HepG2 (cell line): ENCODE results near the gene IRAK2. TPM values are rescaled to one million over a fixed set of nuclear protein-coding genes. Genes with fewer than 3 reads are reported as not detected.

Experiments used
- ADNP ChIP-seq: sonication (generic); formaldehyde crosslinking; IDR thresholded peaks from 2 replicates; pipeline ENCODE4 v1.4.0; 2020; ENCODE audit warnings: missing genetic modification reagents
- ATF4 ChIP-seq, 2 experiments: fragments of 450-650 bp in 1 of 2; sonication (generic) in 1 of 2; formaldehyde crosslinking; IDR thresholded peaks; 2 replicates each; pipeline versions ENCODE4 v1.5.0 to v1.8.0; 2020 to 2022; ENCODE audit warnings: mild to moderate bottlenecking in 1 of 2, missing genetic modification reagents in 1 of 2
- CHCHD3 ChIP-seq: sonication (generic); formaldehyde crosslinking; IDR thresholded peaks from 2 replicates; pipeline ENCODE4 v1.8.0; 2022; ENCODE audit warnings: mild to moderate bottlenecking, missing genetic modification reagents, moderate library complexity
- NKX3-1 ChIP-seq: sonication (generic); formaldehyde crosslinking; IDR thresholded peaks from 2 replicates; pipeline ENCODE4 v1.5.0; 2020; ENCODE audit warnings: missing genetic modification reagents
- PHF20 ChIP-seq: sonication (generic); formaldehyde crosslinking; IDR thresholded peaks from 2 replicates; pipeline ENCODE4 v1.5.0; 2020; ENCODE audit warnings: mild to moderate bottlenecking, missing genetic modification reagents
- RAD51 ChIP-seq: fragments of 450-650 bp; IDR thresholded peaks from 2 replicates; pipeline ENCODE4 v1.6.1; 2016; ENCODE audit warnings: borderline replicate concordance
- RBFOX2 ChIP-seq: fragments of 200-400 bp; formaldehyde crosslinking; IDR thresholded peaks from 2 replicates; pipeline ENCODE4 v1.6.1; 2017; ENCODE audit warnings: low read depth, mild to moderate bottlenecking, low read length
- RBM22 ChIP-seq: fragments of 200-400 bp; formaldehyde crosslinking; optimal IDR thresholded peaks from 2 replicates; pipeline ENCODE3; 2017; ENCODE audit warnings: mild to moderate bottlenecking, low read length, moderate library complexity
- RXRB ChIP-seq: IDR thresholded peaks from 2 replicates; pipeline ENCODE4 v1.6.1; 2016; ENCODE audit warnings: borderline replicate concordance, missing genetic modification reagents, missing compliant biosample characterization
- SPEN ChIP-seq: sonication (generic); formaldehyde crosslinking; IDR thresholded peaks from 2 replicates; pipeline ENCODE4 v1.5.1; 2020; ENCODE audit warnings: low read depth, mild to moderate bottlenecking, missing genetic modification reagents
- STAT5B ChIP-seq: sonication (generic); formaldehyde crosslinking; IDR thresholded peaks from 2 replicates; pipeline ENCODE4 v1.4.0; 2020; ENCODE audit warnings: missing genetic modification reagents
- STAT6 ChIP-seq: sonication (generic); formaldehyde crosslinking; IDR thresholded peaks from 2 replicates; pipeline ENCODE4 v1.4.0; 2020; ENCODE audit warnings: missing genetic modification reagents, mild to moderate bottlenecking, borderline replicate concordance
- TBX2 ChIP-seq: sonication (generic); formaldehyde crosslinking; IDR thresholded peaks from 2 replicates; pipeline ENCODE4 v1.5.0; 2020; ENCODE audit warnings: missing genetic modification reagents, mild to moderate bottlenecking, borderline replicate concordance
- TFE3 ChIP-seq: IDR thresholded peaks from 2 replicates; pipeline ENCODE4 v1.6.1; 2016
- UBTF ChIP-seq: sonication (generic); formaldehyde crosslinking; IDR thresholded peaks from 2 replicates; pipeline ENCODE4 v1.4.0; 2020; ENCODE audit warnings: mild to moderate bottlenecking, missing genetic modification reagents
- ZBTB44 ChIP-seq: sonication (generic); formaldehyde crosslinking; IDR thresholded peaks from 2 replicates; pipeline ENCODE4 v1.4.0; 2020; ENCODE audit warnings: missing genetic modification reagents
- ZFYVE20 ChIP-seq: sonication (generic); formaldehyde crosslinking; IDR thresholded peaks from 2 replicates; pipeline ENCODE4 v1.8.0; 2023; ENCODE audit warnings: low read depth, mild to moderate bottlenecking, moderate library complexity, missing genetic modification reagents, borderline replicate concordance
- ZNF776 ChIP-seq: sonication (generic); formaldehyde crosslinking; IDR thresholded peaks from 2 replicates; pipeline ENCODE4 v1.4.0; 2020; ENCODE audit warnings: mild to moderate bottlenecking, missing genetic modification reagents
- ZSCAN12 ChIP-seq: sonication (generic); formaldehyde crosslinking; IDR thresholded peaks from 2 replicates; pipeline ENCODE4 v1.9.0; 2021; ENCODE audit warnings: mild to moderate bottlenecking, missing genetic modification reagents
- ZSCAN5A ChIP-seq: sonication (generic); formaldehyde crosslinking; IDR thresholded peaks from 2 replicates; pipeline ENCODE4 v1.8.0; 2022; ENCODE audit warnings: mild to moderate bottlenecking, missing genetic modification reagents, borderline replicate concordance
- polyA plus RNA-seq, 8 experiments: library from polyadenylated mRNA; depleted of rRNA in 3 of 8; stranded (reverse) in 7 of 8; unstranded in 1 of 8; fragments of >200 nt; fragmentation: Illumina TruSeq in 4 of 8; extraction: Trizol in 4 of 8; gene quantifications; 2 replicates each; pipeline versions ENCODE4 v1.2.1 to v1.2.3, GENCODE V29; 2011 to 2016; ENCODE audit warnings: low read depth in 4 of 8, missing spikeins in 1 of 8, mixed read lengths in 1 of 8; ENCODE audit not compliant: insufficient read depth in 1 of 8
- total RNA-seq, 5 experiments: library from RNA; depleted of rRNA; stranded (reverse); fragments of >200 nt; fragmentation: Illumina TruSeq; extraction: Trizol; gene quantifications; 2 replicates each; pipeline ENCODE4 v1.2.3, GENCODE V29; 2016; ENCODE audit warnings: low read depth in 1 of 5

IRAK2 gene
- total and polyA plus RNA-seq, 2 of the 13 experiments (the other 11 are each of a cell fraction or from before 2014, with no cell fraction given), result 13.1 to 23.3 TPM

GRCh38 chr3:10173926-10174435 lies 9.3 kb downstream of the IRAK2 start (continued):
- TF ChIP-seq RBM22, result no peak
- no peak for TF ChIP-seq RAD51
- no peak for TF ChIP-seq TFE3 (CRISPR knock-in tag)
- TF ChIP-seq ZFYVE20 (CRISPR knock-in tag), result no peak
- TF ChIP-seq ADNP (CRISPR knock-in tag), result no peak
- TF ChIP-seq SPEN (CRISPR knock-in tag), result no peak
- 0 out of 2 replicates have a peak, but pooled peaks have one; percentile 24 for TF ChIP-seq RBFOX2
- TF ChIP-seq ZBTB44 (CRISPR knock-in tag), result no peak
- no peak for TF ChIP-seq ZSCAN12
- TF ChIP-seq ATF4 (CRISPR knock-in tag; IDR thresholded peaks at IDR 0.05), result no peak; a peak in 1 of 4 replicates
- no peak for TF ChIP-seq UBTF
- no peak for TF ChIP-seq CHCHD3
- no peak for TF ChIP-seq ZSCAN5A (CRISPR knock-in tag)
- no peak for TF ChIP-seq STAT5B (CRISPR knock-in tag)
- no peak for TF ChIP-seq TBX2 (CRISPR knock-in tag)
- TF ChIP-seq STAT6, result no peak
- no peak for TF ChIP-seq NKX3-1 (CRISPR knock-in tag)
- no peak for TF ChIP-seq PHF20 (CRISPR knock-in tag)
- TF ChIP-seq ZNF776 (CRISPR knock-in tag), result no peak
- no peak for TF ChIP-seq RXRB (CRISPR knock-in tag)
